ENCODE data around the gene FAIM. TPM values are rescaled to one million over a fixed set of nuclear protein-coding genes. Genes with fewer than 3 reads are reported as not detected.
"Not testable (repeated sequence)": the region's sequence is repeated elsewhere in the genome, so short reads cannot be mapped to it uniquely, and the experiment has no call there.

FAIM gene
- total and polyA plus RNA-seq, 2 experiments from 2014 or later: 8.3 to 12.6 TPM

- Histone ChIP-seq H3K27ac (peak overlapping the region; percentile 98), H3K4me1 (ENCODE audit: low read depth) (peaks cover 40% of the 10 kb centered on the region)
- peak; percentile 62 to 85 for DNase-seq (ENCODE audit: low read depth in 1 of 2, low spot score in 1 of 2)
Measured at GRCh38 chr3:138673641-138674530, 65.3 kb downstream of the FAIM start.

GRCh38 chr3:138675393-138675792 lies 66.8 kb downstream of the FAIM start:
- peak in 1 of 2 donors; percentile 24 for DNase-seq (ENCODE audit: low read depth in 1 of 2, low spot score in 1 of 2)
- H3K36me3 ChIP-seq: no peaks in the 10 kb centered on the region
- TF ChIP-seq CTCF (IDR thresholded peaks at IDR 0.05; ENCODE audit: low read depth, low read length): no peak

More at GRCh38 chr3:138673641-138674530, 65.3 kb downstream of the FAIM start:
- no peaks in the 10 kb centered on the region for H3K9me3 ChIP-seq (ENCODE audit: low read depth)
- TF ChIP-seq CTCF (IDR thresholded peaks at IDR 0.05; ENCODE audit: low read depth, low read length): no peak
- no peaks in the 10 kb centered on the region for H3K27me3 ChIP-seq
- no peak overlapping the region for H3K4me3 ChIP-seq
- H3K36me3 ChIP-seq: no peaks in the 10 kb centered on the region

GRCh38 chr3:138678086-138678485 lies 69.5 kb downstream of the FAIM start:
- Histone ChIP-seq H3K9me3 (ENCODE audit: low read depth) (no peaks in the 10 kb centered on the region), H3K36me3 (no peaks in the 10 kb centered on the region), H3K4me1 (ENCODE audit: low read depth) (peaks cover 20% of the 10 kb centered on the region), H3K4me3 (no peak overlapping the region), H3K27ac (no peak overlapping the region), H3K27me3 (no peaks in the 10 kb centered on the region)
- no peak for TF ChIP-seq CTCF (IDR thresholded peaks at IDR 0.05; ENCODE audit: low read depth, low read length)
- no peak for DNase-seq (ENCODE audit: low read depth in 1 of 2, low spot score in 1 of 2)

More at GRCh38 chr3:138675393-138675792, 66.8 kb downstream of the FAIM start:
- Histone ChIP-seq H3K27me3 (no peaks in the 10 kb centered on the region), H3K9me3 (ENCODE audit: low read depth) (no peaks in the 10 kb centered on the region), H3K4me1 (ENCODE audit: low read depth) (peaks cover 38% of the 10 kb centered on the region), H3K4me3 (no peak overlapping the region), H3K27ac (no peak overlapping the region)

GRCh38 chr3:138678874-138679392 lies 70.4 kb downstream of the FAIM start:
- no peaks in the 10 kb centered on the region for H3K27me3 ChIP-seq
- no peak for TF ChIP-seq CTCF (IDR thresholded peaks at IDR 0.05; ENCODE audit: low read depth, low read length)
- no peaks in the 10 kb centered on the region for H3K36me3 ChIP-seq
- no peak overlapping the region for H3K27ac ChIP-seq
- no peaks in the 10 kb centered on the region for H3K9me3 ChIP-seq (ENCODE audit: low read depth)
- no peak for DNase-seq (ENCODE audit: low read depth in 1 of 2, low spot score in 1 of 2)
- H3K4me3 ChIP-seq: no peak overlapping the region
- H3K4me1 ChIP-seq (ENCODE audit: low read depth): peaks cover 14% of the 10 kb centered on the region

GRCh38 chr3:138680974-138681373 lies 72.4 kb downstream of the FAIM start:
- H3K4me3 ChIP-seq; H3K36me3 ChIP-seq; H3K4me1 ChIP-seq (ENCODE audit: low read depth); H3K27me3 ChIP-seq; DNase-seq (ENCODE audit: low read depth in 1 of 2, low spot score in 1 of 2); H3K9me3 ChIP-seq (ENCODE audit: low read depth): not testable (repeated sequence)
- H3K27ac ChIP-seq: peak overlapping the region; percentile 79
